Loucy (cell line): ENCODE results near the gene TCN1.

Experiments
- H2AFZ ChIP-seq: fragments of 200-600 bp; sonication (generic); 2 replicates; pipeline ENCODE4 v1.6.0; 2016; ENCODE audit warnings: antibody characterized with exemption, mild to moderate bottlenecking, low read length, moderate library complexity
- H3F3A ChIP-seq: fragments of 200-600 bp; 2 replicates; pipeline ENCODE4 v1.6.0; 2016; ENCODE audit warnings: antibody characterized with exemption, low read depth, mild to moderate bottlenecking
- H3K27me3 ChIP-seq: fragments of 200-600 bp; sonication (generic); 2 replicates; pipeline ENCODE4 v1.6.1; 2014; ENCODE audit warnings: low read length, mild to moderate bottlenecking; ENCODE audit not compliant: insufficient read depth, poor library complexity, severe bottlenecking
- H3K36me3 ChIP-seq: fragments of 200-600 bp; sonication (generic); 2 replicates; pipeline ENCODE4 v1.6.1; 2016; ENCODE audit warnings: low read length; ENCODE audit not compliant: insufficient read depth
- H3K4me1 ChIP-seq: fragments of 200-600 bp; sonication (generic); 2 replicates; pipeline ENCODE4 v1.5.1; 2014; ENCODE audit warnings: low read length, mild to moderate bottlenecking; ENCODE audit not compliant: insufficient read depth, poor library complexity, severe bottlenecking
- H3K4me2 ChIP-seq: fragments of 200-600 bp; sonication (generic); 2 replicates; pipeline ENCODE4 v1.6.0; 2014; ENCODE audit warnings: antibody characterized with exemption, low read length, low read depth, mild to moderate bottlenecking; ENCODE audit not compliant: poor library complexity, severe bottlenecking
- H3K4me3 ChIP-seq: fragments of 200-600 bp; sonication (generic); 2 replicates; pipeline ENCODE4 v1.5.1; 2014; ENCODE audit warnings: low read length, mild to moderate bottlenecking, mixed read lengths; ENCODE audit not compliant: poor library complexity, severe bottlenecking
- H3K79me2 ChIP-seq: fragments of 200-600 bp; sonication (generic); 2 replicates; pipeline ENCODE4 v1.6.1; 2014; ENCODE audit warnings: low read length; ENCODE audit not compliant: insufficient read depth
- H3K9ac ChIP-seq: fragments of 200-600 bp; sonication (generic); 2 replicates; pipeline ENCODE4 v1.6.0; 2014; ENCODE audit warnings: mild to moderate bottlenecking, low read depth, low read length, moderate library complexity; ENCODE audit not compliant: poor library complexity, severe bottlenecking
- H3K9me2 ChIP-seq: fragments of 200-600 bp; sonication (generic); replicated peaks from 2 replicates; pipeline ENCODE4 v1.6.1; 2016; ENCODE audit warnings: low read depth, low read length, mixed read lengths
- H3K9me3 ChIP-seq: fragments of 200-600 bp; sonication (generic); 2 replicates; pipeline ENCODE4 v1.6.1; 2014; ENCODE audit warnings: mild to moderate bottlenecking, antibody characterized with exemption, low read length, low read depth; ENCODE audit not compliant: insufficient read depth
- H4K20me1 ChIP-seq: fragments of 200-600 bp; sonication (generic); 2 replicates; pipeline ENCODE4 v1.6.0; 2014; ENCODE audit warnings: antibody characterized with exemption, low read length, mild to moderate bottlenecking; ENCODE audit not compliant: insufficient read depth, poor library complexity, severe bottlenecking
- EZH2phosphoT487 ChIP-seq: fragments of 200-600 bp; IDR thresholded peaks from 2 replicates; pipeline ENCODE4 v1.6.1; 2018; ENCODE audit warnings: antibody characterized with exemption, mild to moderate bottlenecking, moderate library complexity, borderline replicate concordance
- TF ChIP-seq, protein P1 (sequence below): fragments of 200-600 bp; sonication (generic); conservative IDR thresholded peaks from 2 replicates; pipeline ENCODE4 v1.5.1; 2014; ENCODE audit warnings: mild to moderate bottlenecking, antibody characterized with exemption, low read length

TCN1 gene

GRCh38 chr11:59810189-59810910 is 55.9 kb downstream of the TCN1 start, which contains the start of gene MRPL16:
Gene MRPL16, minus strand, starts transcription at chr11:59810778. Its CDS starts 120 bp downstream, at chr11:59810658.
- Histone ChIP-seq H4K20me1 (peaks cover 9% of the 10 kb centered on the region), H3K9ac (peak within 1 kb of the TSS; percentile 99), H3K4me3 (peak within 1 kb of the TSS; percentile 100), H3F3A (no peaks in the 10 kb centered on the region), H3K4me1 (peaks cover 50% of the 10 kb centered on the region), H3K9me3 (no peaks in the 10 kb centered on the region), H3K79me2 (peaks cover 40% of the 10 kb centered on the region), H3K36me3 (peaks cover 33% of the 10 kb centered on the region; the same call in 1 of the 2 replicates), H3K4me2 (peak within 1 kb of the TSS; percentile 86), H2AFZ (peak within 1 kb of the TSS; percentile 87), H3K27me3 (no peaks in the 10 kb centered on the region), H3K9me2 (no peaks in the 10 kb centered on the region)
- no peak for TF ChIP-seq EZH2phosphoT487
- TF ChIP-seq, protein P1, sequence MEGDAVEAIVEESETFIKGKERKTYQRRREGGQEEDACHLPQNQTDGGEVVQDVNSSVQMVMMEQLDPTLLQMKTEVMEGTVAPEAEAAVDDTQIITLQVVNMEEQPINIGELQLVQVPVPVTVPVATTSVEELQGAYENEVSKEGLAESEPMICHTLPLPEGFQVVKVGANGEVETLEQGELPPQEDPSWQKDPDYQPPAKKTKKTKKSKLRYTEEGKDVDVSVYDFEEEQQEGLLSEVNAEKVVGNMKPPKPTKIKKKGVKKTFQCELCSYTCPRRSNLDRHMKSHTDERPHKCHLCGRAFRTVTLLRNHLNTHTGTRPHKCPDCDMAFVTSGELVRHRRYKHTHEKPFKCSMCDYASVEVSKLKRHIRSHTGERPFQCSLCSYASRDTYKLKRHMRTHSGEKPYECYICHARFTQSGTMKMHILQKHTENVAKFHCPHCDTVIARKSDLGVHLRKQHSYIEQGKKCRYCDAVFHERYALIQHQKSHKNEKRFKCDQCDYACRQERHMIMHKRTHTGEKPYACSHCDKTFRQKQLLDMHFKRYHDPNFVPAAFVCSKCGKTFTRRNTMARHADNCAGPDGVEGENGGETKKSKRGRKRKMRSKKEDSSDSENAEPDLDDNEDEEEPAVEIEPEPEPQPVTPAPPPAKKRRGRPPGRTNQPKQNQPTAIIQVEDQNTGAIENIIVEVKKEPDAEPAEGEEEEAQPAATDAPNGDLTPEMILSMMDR: peak; percentile 23; the same call in 1 of the 2 replicates

- Histone ChIP-seq H3K27me3 (no peaks in the 10 kb centered on the region), H3K9ac (no peak overlapping the region)
These were observed 59.2 kb downstream of the TCN1 start for GRCh38 chr11:59807047-59807610.

DNA sequence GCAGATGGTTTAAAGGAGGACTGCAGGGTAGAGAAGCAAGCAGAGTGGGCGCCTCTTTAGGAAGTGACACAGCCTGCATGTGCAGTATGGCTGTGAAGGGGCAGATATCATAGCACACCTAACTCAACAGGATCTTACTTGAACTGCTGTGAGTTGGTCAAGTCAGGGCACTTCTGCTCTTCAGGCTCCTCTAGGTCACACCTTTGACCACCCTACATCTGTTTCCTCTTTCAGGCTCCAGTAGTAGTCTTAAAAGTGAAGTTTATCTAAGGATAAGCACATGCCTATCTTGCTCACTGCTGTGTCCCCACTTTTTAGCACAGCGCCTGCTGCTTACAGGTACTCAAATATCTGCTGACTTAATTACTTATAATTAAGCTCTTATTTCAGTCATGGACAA is 62.2 kb downstream of the TCN1 start:
- no peak overlapping the region for H2AFZ ChIP-seq
- no peak overlapping the region for H3K4me2 ChIP-seq
- no peaks in the 10 kb centered on the region for H3K9me2 ChIP-seq
- H3K27me3 ChIP-seq: no peaks in the 10 kb centered on the region
- no peak overlapping the region for H3K4me3 ChIP-seq
- peaks cover 2% of the 10 kb centered on the region for H4K20me1 ChIP-seq
- no peaks in the 10 kb centered on the region for H3K9me3 ChIP-seq
- peak overlapping the region; percentile 15 for H3K9ac ChIP-seq
- TF ChIP-seq, protein P1: no peak
- no peak for TF ChIP-seq EZH2phosphoT487
- H3K79me2 ChIP-seq: peaks cover 17% of the 10 kb centered on the region
- no peaks in the 10 kb centered on the region for H3F3A ChIP-seq
- peaks cover 43% of the 10 kb centered on the region for H3K4me1 ChIP-seq
- H3K36me3 ChIP-seq: peaks cover 33% of the 10 kb centered on the region; the same call in 1 of the 2 replicates

More at GRCh38 chr11:59807047-59807610, 59.2 kb downstream of the TCN1 start:
- Histone ChIP-seq H3K4me3 (no peak overlapping the region), H2AFZ (no peak overlapping the region), H3K4me2 (peak overlapping the region; percentile 79), H3K79me2 (peaks cover 40% of the 10 kb centered on the region), H3K9me2 (no peaks in the 10 kb centered on the region), H3K4me1 (peaks cover 49% of the 10 kb centered on the region), H3K36me3 (peaks cover 33% of the 10 kb centered on the region; the same call in 1 of the 2 replicates), H3F3A (no peaks in the 10 kb centered on the region), H4K20me1 (peaks cover 9% of the 10 kb centered on the region), H3K9me3 (no peaks in the 10 kb centered on the region)
- TF ChIP-seq, protein P1: no peak
- no peak for TF ChIP-seq EZH2phosphoT487
